Neutrophil (primary cell): ENCODE data around the gene NTSR1.

Experiments used
- H3K27ac ChIP-seq: fragments of 200-600 bp; sonication (generic); 2 replicates; pipeline ENCODE4 v1.5.1; 2016; ENCODE audit warnings: mild to moderate bottlenecking, moderate library complexity
- H3K27me3 ChIP-seq: fragments of 200-600 bp; sonication (generic); 2 replicates; pipeline ENCODE4 v1.6.0; 2016; ENCODE audit warnings: mild to moderate bottlenecking
- H3K36me3 ChIP-seq: fragments of 200-600 bp; sonication (generic); 2 replicates; pipeline ENCODE4 v1.5.1; 2017
- H3K4me1 ChIP-seq, 2 experiments: fragments of 200-600 bp in 1 of 2; sonication (generic) in 1 of 2; 1 replicate in 1 of 2; 2 replicates in 1 of 2; pipeline versions ENCODE4 v1.5.1 to v1.6.1; 2013 to 2016; ENCODE audit warnings: low read depth in 1 of 2, low read length in 1 of 2, mild to moderate bottlenecking in 1 of 2, moderate library complexity in 1 of 2; ENCODE audit not compliant: control insufficient read depth in 1 of 2, insufficient read depth in 1 of 2
- H3K4me3 ChIP-seq, 2 experiments: fragments of 200-600 bp in 1 of 2; sonication (generic) in 1 of 2; 1 replicate in 1 of 2; 2 replicates in 1 of 2; pipeline ENCODE4 v1.5.1; 2013 to 2016; ENCODE audit warnings: low read depth in 1 of 2, low read length in 1 of 2, mild to moderate bottlenecking in 1 of 2, moderate library complexity in 1 of 2
- H3K9me3 ChIP-seq: fragments of 200-600 bp; sonication (generic); 2 replicates; pipeline ENCODE4 v1.5.1; 2016
- TF ChIP-seq, protein P1 (sequence below): fragments of 200-600 bp; sonication (generic); IDR thresholded peaks from 2 replicates; pipeline ENCODE4 v1.5.1; 2016; ENCODE audit warnings: antibody characterized with exemption

Gene NTSR1

DNA sequence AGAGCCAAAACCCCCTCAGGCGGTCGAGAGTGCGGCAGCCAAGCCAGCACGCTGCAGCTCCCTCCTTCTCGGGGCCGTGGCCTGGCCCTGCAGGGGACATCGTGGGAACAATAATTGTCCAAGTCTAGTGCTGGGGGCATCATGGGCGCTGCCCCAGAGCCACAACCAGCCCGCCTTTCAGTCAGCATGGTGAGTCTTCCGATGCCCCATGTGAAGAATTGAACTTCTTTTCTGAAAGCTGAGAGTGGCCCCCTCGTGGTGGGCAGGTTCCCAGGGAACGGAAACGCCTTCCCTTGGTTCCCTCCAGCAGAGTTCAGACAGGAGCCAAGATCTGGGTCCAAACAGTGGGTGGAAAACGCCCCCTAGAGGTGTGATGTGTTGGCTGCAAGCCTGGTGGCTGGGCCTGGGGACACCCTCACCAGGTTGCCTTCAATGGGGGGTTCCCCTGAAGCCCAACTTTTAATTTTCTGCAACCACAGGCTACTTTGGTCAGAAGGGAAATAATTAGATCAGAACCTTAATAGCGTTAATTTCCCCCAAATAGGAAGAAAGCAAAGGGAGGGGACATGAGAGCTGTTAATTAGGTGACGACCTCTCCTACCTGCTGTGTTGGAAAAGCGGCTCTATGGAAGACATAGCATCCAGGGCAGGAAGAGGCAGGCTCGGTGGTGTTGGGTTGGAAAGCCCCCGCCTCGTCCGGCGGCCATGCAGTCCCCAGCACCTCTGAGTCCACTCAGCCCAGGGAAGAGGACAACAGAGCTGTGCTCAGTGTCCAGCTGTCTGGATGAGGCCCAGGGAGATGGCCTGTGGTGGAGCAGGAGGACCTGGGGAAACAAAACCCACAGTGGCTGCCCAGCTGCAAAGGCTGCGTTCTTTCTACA is 82.9 kb downstream of the NTSR1 start:
- H3K27me3 ChIP-seq = no peaks in the 10 kb centered on the region
- TF ChIP-seq, protein P1, sequence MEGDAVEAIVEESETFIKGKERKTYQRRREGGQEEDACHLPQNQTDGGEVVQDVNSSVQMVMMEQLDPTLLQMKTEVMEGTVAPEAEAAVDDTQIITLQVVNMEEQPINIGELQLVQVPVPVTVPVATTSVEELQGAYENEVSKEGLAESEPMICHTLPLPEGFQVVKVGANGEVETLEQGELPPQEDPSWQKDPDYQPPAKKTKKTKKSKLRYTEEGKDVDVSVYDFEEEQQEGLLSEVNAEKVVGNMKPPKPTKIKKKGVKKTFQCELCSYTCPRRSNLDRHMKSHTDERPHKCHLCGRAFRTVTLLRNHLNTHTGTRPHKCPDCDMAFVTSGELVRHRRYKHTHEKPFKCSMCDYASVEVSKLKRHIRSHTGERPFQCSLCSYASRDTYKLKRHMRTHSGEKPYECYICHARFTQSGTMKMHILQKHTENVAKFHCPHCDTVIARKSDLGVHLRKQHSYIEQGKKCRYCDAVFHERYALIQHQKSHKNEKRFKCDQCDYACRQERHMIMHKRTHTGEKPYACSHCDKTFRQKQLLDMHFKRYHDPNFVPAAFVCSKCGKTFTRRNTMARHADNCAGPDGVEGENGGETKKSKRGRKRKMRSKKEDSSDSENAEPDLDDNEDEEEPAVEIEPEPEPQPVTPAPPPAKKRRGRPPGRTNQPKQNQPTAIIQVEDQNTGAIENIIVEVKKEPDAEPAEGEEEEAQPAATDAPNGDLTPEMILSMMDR = peak; percentile 86
- no peaks in the 10 kb centered on the region for H3K9me3 ChIP-seq
- no peaks in the 10 kb centered on the region for H3K36me3 ChIP-seq
- peaks cover 28 to 40% of the 10 kb centered on the region in 2 experiments for H3K4me1 ChIP-seq
- peak overlapping the region; percentile 20 for H3K27ac ChIP-seq
- H3K4me3 ChIP-seq = no peak overlapping the region

DNA sequence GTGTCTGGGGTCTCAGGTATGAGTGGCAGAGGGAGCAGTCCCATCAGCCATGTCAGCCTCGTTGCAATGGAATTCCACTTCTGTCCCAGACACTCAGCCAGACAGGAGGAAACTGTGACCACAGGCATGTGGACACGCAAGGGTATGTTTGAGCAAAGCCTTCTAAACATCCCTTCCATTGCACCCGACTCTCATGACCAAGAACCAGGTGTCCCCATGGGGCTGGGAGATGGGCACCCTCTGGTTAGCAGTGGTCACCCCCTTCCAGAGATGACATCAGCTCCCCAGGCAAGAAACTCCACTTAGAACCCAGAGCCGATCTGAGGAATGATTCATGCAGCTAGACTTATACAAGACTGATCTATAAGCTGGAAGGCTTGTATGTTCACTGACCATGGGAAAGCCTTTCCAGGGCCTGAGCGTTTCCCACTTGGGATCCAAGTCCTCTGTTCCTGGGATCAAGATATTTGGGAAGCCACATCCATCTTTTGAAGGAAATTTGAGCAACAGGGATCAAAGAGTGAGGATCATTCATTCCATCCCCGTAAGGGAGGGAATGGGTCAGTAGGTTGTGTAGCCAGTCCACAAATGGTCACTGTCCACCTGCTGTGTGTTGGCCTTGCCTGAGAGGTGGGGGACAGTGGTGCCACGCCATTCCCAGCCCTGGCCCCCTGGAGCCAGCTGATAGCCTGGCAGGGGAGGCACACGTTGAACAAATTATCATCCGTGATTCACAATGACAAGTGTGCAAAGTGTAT is 83.7 kb downstream of the NTSR1 start:
- H3K27me3 ChIP-seq = no peaks in the 10 kb centered on the region
- H3K4me1 ChIP-seq = peaks cover 34 to 46% of the 10 kb centered on the region in 2 experiments
- H3K36me3 ChIP-seq = no peaks in the 10 kb centered on the region
- H3K27ac ChIP-seq = peak overlapping the region; percentile 20
- H3K9me3 ChIP-seq = no peaks in the 10 kb centered on the region
- TF ChIP-seq, protein P1 = no peak
- no peak overlapping the region for H3K4me3 ChIP-seq

DNA sequence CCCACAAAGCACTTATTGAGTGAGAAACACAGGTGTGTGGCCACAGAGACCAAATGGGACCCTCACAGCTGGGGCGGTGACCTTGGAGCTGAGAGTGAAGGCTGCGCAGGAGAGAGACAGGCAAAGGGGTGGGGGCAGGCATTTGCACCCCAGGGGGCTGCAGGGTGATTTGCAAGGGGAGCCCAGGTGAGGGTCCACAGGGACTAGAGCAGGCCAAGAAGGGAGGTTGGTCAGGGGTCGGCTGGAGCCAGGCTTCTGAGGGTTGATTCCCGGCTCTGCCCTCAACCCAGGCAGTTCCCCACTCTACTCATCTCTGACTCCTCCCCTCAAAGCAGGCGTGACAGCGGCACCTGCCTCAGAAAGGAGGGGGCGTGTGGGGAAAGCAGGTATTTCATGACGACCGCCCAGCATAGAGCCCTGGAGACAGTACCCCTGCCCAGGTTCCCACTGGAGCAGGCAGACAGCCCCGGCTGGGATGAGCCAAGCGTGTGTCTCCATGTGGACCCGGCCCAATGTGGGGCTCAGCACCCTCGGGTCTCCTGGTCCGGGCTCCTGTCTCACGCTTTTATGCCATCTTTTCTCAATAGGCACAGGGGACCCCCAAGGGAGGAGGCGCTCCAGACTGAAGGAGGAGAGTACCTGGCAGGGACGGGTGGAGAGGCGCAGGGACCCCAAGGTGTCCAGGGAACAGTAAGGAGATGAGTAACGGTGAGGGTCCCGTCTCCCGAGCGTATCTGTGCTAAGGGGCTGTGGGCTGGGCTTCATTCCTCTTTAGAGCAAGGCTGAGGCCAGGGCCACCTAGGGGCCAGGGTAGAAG is 84.5 kb downstream of the NTSR1 start:
- H3K9me3 ChIP-seq = no peaks in the 10 kb centered on the region
- peak overlapping the region; percentile 61 to 69 for H3K4me3 ChIP-seq
- TF ChIP-seq, protein P1 = no peak
- H3K36me3 ChIP-seq = no peaks in the 10 kb centered on the region
- H3K27ac ChIP-seq = peak overlapping the region; percentile 92
- H3K27me3 ChIP-seq = no peaks in the 10 kb centered on the region
- peaks cover 29 to 44% of the 10 kb centered on the region in 2 experiments for H3K4me1 ChIP-seq

DNA sequence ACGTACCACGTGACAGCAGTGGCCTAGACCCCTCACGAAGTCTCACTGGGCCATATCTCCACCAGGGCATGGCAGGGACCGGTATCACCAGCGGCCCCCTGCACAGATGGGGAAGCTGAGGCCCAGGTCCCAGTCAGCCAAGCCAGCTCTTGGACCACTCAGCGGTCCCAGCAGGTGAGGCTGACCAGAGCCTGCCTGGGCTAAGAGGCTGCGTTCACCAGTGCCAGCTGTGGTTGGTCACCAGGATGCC is 85.0 kb downstream of the NTSR1 start:
- Histone ChIP-seq H3K4me1 (peaks cover 29 to 44% of the 10 kb centered on the region in 2 experiments), H3K27ac (peak overlapping the region; percentile 92), H3K27me3 (no peaks in the 10 kb centered on the region), H3K4me3 (peak overlapping the region; percentile 61 to 69), H3K9me3 (no peaks in the 10 kb centered on the region), H3K36me3 (peaks cover 5% of the 10 kb centered on the region)
- TF ChIP-seq, protein P1 = no peak

DNA sequence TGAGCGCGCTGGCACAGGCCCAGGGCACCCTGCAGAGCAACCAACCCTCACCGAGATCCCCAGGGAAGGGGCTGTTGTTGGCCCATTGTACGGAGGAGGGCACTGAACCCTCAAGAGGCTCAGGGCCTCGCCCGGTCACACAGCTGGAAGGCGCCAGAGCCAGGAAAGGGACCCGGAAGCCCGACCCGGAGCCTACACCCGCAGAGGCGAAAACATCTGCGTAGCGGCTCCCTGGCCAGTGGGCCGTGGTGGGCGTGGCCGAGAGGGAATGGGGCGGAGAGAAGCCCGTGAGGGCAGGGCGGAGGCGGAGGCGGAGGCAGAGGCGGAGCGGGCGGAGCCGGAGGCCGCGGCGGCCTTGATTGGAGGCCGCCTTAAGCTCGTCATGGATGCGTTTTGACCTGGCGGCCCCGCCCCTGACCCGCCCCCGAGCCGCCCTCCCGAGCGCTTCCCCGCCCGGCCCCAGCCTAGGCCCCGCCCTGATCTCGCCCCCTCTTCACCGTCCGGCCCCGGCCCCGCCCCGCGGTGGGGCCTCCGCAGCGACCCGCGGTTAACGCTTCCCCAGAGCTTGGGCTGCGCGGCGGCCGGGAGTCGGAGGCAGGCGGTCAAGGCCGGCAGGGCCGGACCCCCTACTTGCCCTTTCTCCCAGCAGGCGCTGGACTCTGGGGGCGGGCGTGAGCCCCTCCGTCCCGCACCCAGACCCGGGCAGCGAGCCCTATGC is 85.5 kb downstream of the NTSR1 start:
- Histone ChIP-seq H3K4me1 (peaks cover 29 to 44% of the 10 kb centered on the region in 2 experiments), H3K27ac (peak overlapping the region; percentile 92), H3K27me3 (no peaks in the 10 kb centered on the region), H3K9me3 (no peaks in the 10 kb centered on the region), H3K4me3 (peak overlapping the region; percentile 69 to 72), H3K36me3 (peaks cover 10% of the 10 kb centered on the region)
- TF ChIP-seq, protein P1 = peak; percentile 59
